Measurements from ENCODE around the gene EPC1. TPM values are rescaled to one million over a fixed set of nuclear protein-coding genes. Genes with fewer than 3 reads are reported as not detected.

Gene EPC1
- total and polyA plus RNA-seq, 9 of the 15 experiments (the other 6 are each of a cell fraction or from before 2014, with no cell fraction given): 7.0 to 43.6 (median 16.1) TPM

- no peak for TF ChIP-seq THRB (CRISPR knock-in tag; conservative IDR thresholded peaks at IDR 0.05)
- TF ChIP-seq CC2D1A (IDR thresholded peaks at IDR 0.05): no peak
- TF ChIP-seq ZNF277 (CRISPR knock-in tag; IDR thresholded peaks at IDR 0.05; ENCODE audit: borderline replicate concordance): no peak
- no peak for TF ChIP-seq KLF1 (tag; IDR thresholded peaks at IDR 0.05)
- no peak for TF ChIP-seq ZNF551 (CRISPR knock-in tag; IDR thresholded peaks at IDR 0.05)
- TF ChIP-seq ADNP (tag; IDR thresholded peaks at IDR 0.05): no peak
- TF ChIP-seq TEAD1 (CRISPR knock-in tag; IDR thresholded peaks at IDR 0.05): no peak
- TF ChIP-seq SMAD3 (CRISPR knock-in tag; conservative IDR thresholded peaks at IDR 0.05): no peak
- TF ChIP-seq CTBP1 (IDR thresholded peaks at IDR 0.05; ENCODE audit: borderline replicate concordance): no peak
- TF ChIP-seq PREB (CRISPR knock-in tag; IDR thresholded peaks at IDR 0.05): no peak
- TF ChIP-seq HINFP (tag; conservative IDR thresholded peaks at IDR 0.05; ENCODE audit: low read depth): no peak
- TF ChIP-seq ZNF449 (CRISPR knock-in tag; IDR thresholded peaks at IDR 0.05): no peak
- TF ChIP-seq FOXP4 (CRISPR knock-in tag; IDR thresholded peaks at IDR 0.05; ENCODE audit: borderline replicate concordance): no peak
- no peak for TF ChIP-seq CCAR2 (IDR thresholded peaks at IDR 0.05; ENCODE audit: low read depth, low read length)
- TF ChIP-seq SIRT6 (IDR thresholded peaks at IDR 0.05; ENCODE audit: low read depth, low read length): no peak
Measured at GRCh38 chr10:32377458-32378259, 30.7 kb upstream of the EPC1 start (continued).

Measured in K562 (cell line).